ENCODE measurements around the gene ENAH.

- TF ChIP-seq EP300 (IDR thresholded peaks at IDR 0.05; ENCODE audit: borderline replicate concordance in 1 of 2, low read depth in 1 of 2, low read length in 1 of 2) = no peak
- TF ChIP-seq SMC3 (IDR thresholded peaks at IDR 0.05; ENCODE audit: low read depth, low read length) = no peak
- TF ChIP-seq, protein P1, sequence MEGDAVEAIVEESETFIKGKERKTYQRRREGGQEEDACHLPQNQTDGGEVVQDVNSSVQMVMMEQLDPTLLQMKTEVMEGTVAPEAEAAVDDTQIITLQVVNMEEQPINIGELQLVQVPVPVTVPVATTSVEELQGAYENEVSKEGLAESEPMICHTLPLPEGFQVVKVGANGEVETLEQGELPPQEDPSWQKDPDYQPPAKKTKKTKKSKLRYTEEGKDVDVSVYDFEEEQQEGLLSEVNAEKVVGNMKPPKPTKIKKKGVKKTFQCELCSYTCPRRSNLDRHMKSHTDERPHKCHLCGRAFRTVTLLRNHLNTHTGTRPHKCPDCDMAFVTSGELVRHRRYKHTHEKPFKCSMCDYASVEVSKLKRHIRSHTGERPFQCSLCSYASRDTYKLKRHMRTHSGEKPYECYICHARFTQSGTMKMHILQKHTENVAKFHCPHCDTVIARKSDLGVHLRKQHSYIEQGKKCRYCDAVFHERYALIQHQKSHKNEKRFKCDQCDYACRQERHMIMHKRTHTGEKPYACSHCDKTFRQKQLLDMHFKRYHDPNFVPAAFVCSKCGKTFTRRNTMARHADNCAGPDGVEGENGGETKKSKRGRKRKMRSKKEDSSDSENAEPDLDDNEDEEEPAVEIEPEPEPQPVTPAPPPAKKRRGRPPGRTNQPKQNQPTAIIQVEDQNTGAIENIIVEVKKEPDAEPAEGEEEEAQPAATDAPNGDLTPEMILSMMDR (IDR thresholded peaks at IDR 0.05) = no peak
- TF ChIP-seq JUND (IDR thresholded peaks at IDR 0.05) = no peak
- TF ChIP-seq MAX (IDR thresholded peaks at IDR 0.05; ENCODE audit: low read depth) = no peak
These were observed 192.0 kb downstream of the ENAH start for GRCh38 chr1:225460737-225461532.
